K562 (cell line): ENCODE results near the gene NDUFA7. TPM values are rescaled to one million over a fixed set of nuclear protein-coding genes. Genes with fewer than 3 reads are reported as not detected.
A peak's percentile ranks its signal among the peaks of the same experiment; 100 is the strongest.

Experiments
- ELF4 ChIP-seq: fragments of 450-650 bp; formaldehyde crosslinking; IDR thresholded peaks from 2 replicates; pipeline ENCODE4 v1.4.0; 2022; ENCODE audit warnings: missing genetic modification characterization
- ERF ChIP-seq: fragments of 450-650 bp; formaldehyde crosslinking; IDR thresholded peaks from 2 replicates; pipeline ENCODE4 v1.4.0; 2020; ENCODE audit warnings: mild to moderate bottlenecking, mixed read lengths
- MTA3 ChIP-seq: fragments of 450-650 bp; formaldehyde crosslinking; IDR thresholded peaks from 2 replicates; pipeline ENCODE4 v1.6.1; 2017; ENCODE audit warnings: mild to moderate bottlenecking, borderline replicate concordance
- POLR2G ChIP-seq: fragments of 200-400 bp; formaldehyde crosslinking; IDR thresholded peaks from 2 replicates; pipeline ENCODE4 v1.6.1; 2017; ENCODE audit warnings: low read depth, mild to moderate bottlenecking, antibody characterized with exemption, low read length, moderate library complexity
- TAF1 ChIP-seq: IDR thresholded peaks from 2 replicates; pipeline ENCODE4 v1.6.1; 2011; ENCODE audit warnings: mild to moderate bottlenecking, low read length, moderate library complexity; ENCODE audit not compliant: insufficient read depth, control insufficient read depth, severe bottlenecking; ENCODE audit errors: extremely low read depth
- ZKSCAN1 ChIP-seq: fragments of 150-350 bp; IDR thresholded peaks from 2 replicates; pipeline ENCODE4 v1.6.1; 2016; ENCODE audit warnings: low read depth, low read length
- polyA plus RNA-seq, 8 experiments: library from polyadenylated mRNA; depleted of rRNA in 4 of 8; stranded (reverse) in 5 of 8; unstranded in 3 of 8; fragments of >200 nt; fragmentation: Nextera tagmentation in 2 of 8; fragmentation: Illumina TruSeq in 1 of 8; extraction: Ambion mirVana in 2 of 8; extraction: Trizol in 1 of 8; gene quantifications; 2 replicates each; pipeline versions ENCODE4 v1.2.1 to v1.2.3, GENCODE V29; 2011 to 2014; ENCODE audit warnings: inconsistent platforms in 1 of 8, missing spikeins in 1 of 8
- total RNA-seq, 7 experiments: library from RNA; depleted of rRNA in 6 of 7; stranded (reverse); fragments of >200 nt in 6 of 7; fragmentation: Illumina TruSeq in 2 of 7; extraction: Trizol in 2 of 7; gene quantifications; 2 replicates each; pipeline versions ENCODE4 v1.2.1 to v1.2.3, GENCODE V29; 2011 to 2021; ENCODE audit warnings: low replicate concordance in 1 of 7
- TF ChIP-seq, protein P1 (sequence below): IDR thresholded peaks from 2 replicates; pipeline ENCODE4 v1.6.1; 2014; ENCODE audit warnings: antibody characterized with exemption

The NDUFA7 gene
- total and polyA plus RNA-seq, 9 of the 15 experiments (the other 6 are each of a cell fraction or from before 2014, with no cell fraction given): 70.8 to 348 (median 142) TPM

- peak; percentile 99 for TF ChIP-seq TAF1
- TF ChIP-seq POLR2G: peak; percentile 98
- TF ChIP-seq, protein P1, sequence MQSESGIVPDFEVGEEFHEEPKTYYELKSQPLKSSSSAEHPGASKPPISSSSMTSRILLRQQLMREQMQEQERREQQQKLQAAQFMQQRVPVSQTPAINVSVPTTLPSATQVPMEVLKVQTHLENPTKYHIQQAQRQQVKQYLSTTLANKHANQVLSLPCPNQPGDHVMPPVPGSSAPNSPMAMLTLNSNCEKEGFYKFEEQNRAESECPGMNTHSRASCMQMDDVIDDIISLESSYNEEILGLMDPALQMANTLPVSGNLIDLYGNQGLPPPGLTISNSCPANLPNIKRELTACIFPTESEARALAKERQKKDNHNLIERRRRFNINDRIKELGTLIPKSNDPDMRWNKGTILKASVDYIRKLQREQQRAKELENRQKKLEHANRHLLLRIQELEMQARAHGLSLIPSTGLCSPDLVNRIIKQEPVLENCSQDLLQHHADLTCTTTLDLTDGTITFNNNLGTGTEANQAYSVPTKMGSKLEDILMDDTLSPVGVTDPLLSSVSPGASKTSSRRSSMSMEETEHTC: peak; percentile 86; the same call in 1 of the 2 replicates
- peak; percentile 99 for TF ChIP-seq MTA3
- TF ChIP-seq ELF4 (CRISPR knock-in tag): no peak
- 0 out of 2 replicates have a peak, but pooled peaks have one; percentile 60 for TF ChIP-seq ZKSCAN1
- no peak for TF ChIP-seq ERF
Observed at GRCh38 chr19:8321067-8321985, at the start of gene NDUFA7, which contains the start of gene RPS28 (continued).
